NCI-H510A (cell line): ENCODE data around the gene NRCAM.

Experiments
- DNase-seq: peaks from one replicate; lab custom pipeline; 2025; lab: John Stamatoyannopoulos, UW

The NRCAM gene

GRCh38 chr7:108246227-108246837 lies 209.9 kb downstream of the NRCAM start:
- DNase-seq = no peak

- DNase-seq = no peak
These were observed 210.6 kb downstream of the NRCAM start for GRCh38 chr7:108245523-108246226.

GRCh38 chr7:108244110-108244509 lies 212.1 kb downstream of the NRCAM start:
- no peak for DNase-seq

GRCh38 chr7:108239501-108240225 lies 216.6 kb downstream of the NRCAM start:
- no peak for DNase-seq

- DNase-seq = no peak
These were observed 219.4 kb downstream of the NRCAM start for GRCh38 chr7:108236681-108237415.

- no peak for DNase-seq
These were observed 220.7 kb downstream of the NRCAM start for GRCh38 chr7:108235451-108236061.

- DNase-seq = no peak
These were observed 221.2 kb downstream of the NRCAM start for GRCh38 chr7:108234971-108235450.

GRCh38 chr7:108234281-108234680 lies 222.0 kb downstream of the NRCAM start:
- DNase-seq = no peak

- DNase-seq = no peak
These were observed 224.2 kb downstream of the NRCAM start for GRCh38 chr7:108232076-108232475.

GRCh38 chr7:108231221-108231620 lies 225.0 kb downstream of the NRCAM start:
- DNase-seq = no peak

GRCh38 chr7:108227366-108227765 lies 228.9 kb downstream of the NRCAM start:
- no peak for DNase-seq

- no peak for DNase-seq
These were observed 229.4 kb downstream of the NRCAM start for GRCh38 chr7:108226816-108227299.

GRCh38 chr7:108225531-108226181 lies 230.6 kb downstream of the NRCAM start:
- DNase-seq = no peak

GRCh38 chr7:108224387-108224786 lies 231.8 kb downstream of the NRCAM start:
- DNase-seq = no peak

GRCh38 chr7:108222236-108222892 lies 233.9 kb downstream of the NRCAM start:
- DNase-seq = no peak

GRCh38 chr7:108211382-108212201 lies 244.6 kb downstream of the NRCAM start:
- peak; percentile 57 for DNase-seq

GRCh38 chr7:108210796-108211195 lies 245.4 kb downstream of the NRCAM start:
- DNase-seq = no peak

GRCh38 chr7:108205311-108205710 lies 250.9 kb downstream of the NRCAM start:
- DNase-seq = no peak

GRCh38 chr7:108204281-108204796 lies 251.9 kb downstream of the NRCAM start:
- DNase-seq = no peak
